Measurements from ENCODE around the gene PTPRB. TPM values are rescaled to one million over a fixed set of nuclear protein-coding genes. Genes with fewer than 3 reads are reported as not detected.

PTPRB gene
- total RNA-seq, 1 experiment from 2014 or later: 1.9 TPM

- no peak for DNase-seq
- no peak overlapping the region for H3K4me3 ChIP-seq
- no peaks in the 10 kb centered on the region for H4K20me1 ChIP-seq (ENCODE audit: insufficient read depth)
- BruUV-seq (replicated peaks): no TSS peak
- no peaks in the 10 kb centered on the region for H3K79me2 ChIP-seq (ENCODE audit: low read depth)
- no peaks in the 10 kb centered on the region for H3F3A ChIP-seq (ENCODE audit: insufficient read depth, low read depth)
- H3K36me3 ChIP-seq (ENCODE audit: low read depth): no peaks in the 10 kb centered on the region
- no peaks in the 10 kb centered on the region for H3K9me2 ChIP-seq (ENCODE audit: insufficient read depth)
- no peak overlapping the region for H3K27ac ChIP-seq
- no peaks in the 10 kb centered on the region for H3K9me3 ChIP-seq (ENCODE audit: insufficient read depth, low read depth)
- H3K4me1 ChIP-seq (replicated peaks; ENCODE audit: insufficient read depth): peaks cover 11% of the 10 kb centered on the region; the same call in 1 of the 2 replicates
- no peak for TF ChIP-seq CTCF (conservative IDR thresholded peaks at IDR 0.05)
- TF ChIP-seq EZH2 (IDR thresholded peaks at IDR 0.05; ENCODE audit: low read depth): no peak
- POLR2A ChIA-PET (ENCODE audit: unreplicated experiment): no interaction called here
- no peaks in the 10 kb centered on the region for H3K27me3 ChIP-seq (ENCODE audit: insufficient read depth, low read depth)
- intact Hi-C loops (cut with micrococcal nuclease; ENCODE audit: unreplicated experiment): no loop called here
- CTCF ChIA-PET: no interaction called here
- no peak overlapping the region for H3K4me2 ChIP-seq
- H2AFZ ChIP-seq: no peak overlapping the region
Observed at GRCh38 chr12:70604662-70605061, 32.6 kb downstream of the PTPRB start.

- Histone ChIP-seq H3K4me1 (replicated peaks; ENCODE audit: insufficient read depth) (0 out of 2 replicates have a peak, but pooled peaks cover 5% of the 10 kb centered on the region), H4K20me1 (ENCODE audit: insufficient read depth) (no peaks in the 10 kb centered on the region), H3K9me2 (ENCODE audit: insufficient read depth) (no peaks in the 10 kb centered on the region), H2AFZ (no peak overlapping the region), H3K9me3 (ENCODE audit: insufficient read depth, low read depth) (no peaks in the 10 kb centered on the region), H3K4me3 (no peak overlapping the region), H3K79me2 (ENCODE audit: low read depth) (no peaks in the 10 kb centered on the region), H3K36me3 (ENCODE audit: low read depth) (no peaks in the 10 kb centered on the region), H3K4me2 (no peak overlapping the region), H3K27me3 (ENCODE audit: insufficient read depth, low read depth) (no peaks in the 10 kb centered on the region), H3K27ac (no peak overlapping the region), H3F3A (ENCODE audit: insufficient read depth, low read depth) (no peaks in the 10 kb centered on the region)
- peak in 1 of 2 experiments; percentile 35 for DNase-seq
- ChIA-PET CTCF (no interaction called here), POLR2A (ENCODE audit: unreplicated experiment) (no interaction called here)
- no peak for TF ChIP-seq EZH2 (IDR thresholded peaks at IDR 0.05; ENCODE audit: low read depth)
- TF ChIP-seq CTCF (conservative IDR thresholded peaks at IDR 0.05): no peak
- BruUV-seq (replicated peaks): no TSS peak
- intact Hi-C loops (cut with micrococcal nuclease; ENCODE audit: unreplicated experiment): no loop called here
Observed at GRCh38 chr12:70603044-70603443, 34.2 kb downstream of the PTPRB start.

GRCh38 chr12:70598467-70599193 is 38.6 kb downstream of the PTPRB start:
- H3K36me3 ChIP-seq (ENCODE audit: low read depth): no peaks in the 10 kb centered on the region
- ChIA-PET POLR2A (ENCODE audit: unreplicated experiment) (no interaction called here), CTCF (no interaction called here)
- BruUV-seq (replicated peaks): no TSS peak
- H3K79me2 ChIP-seq (ENCODE audit: low read depth): no peaks in the 10 kb centered on the region
- no peaks in the 10 kb centered on the region for H3K9me2 ChIP-seq (ENCODE audit: insufficient read depth)
- H3K27me3 ChIP-seq (ENCODE audit: insufficient read depth, low read depth): no peaks in the 10 kb centered on the region
- no peak overlapping the region for H2AFZ ChIP-seq
- TF ChIP-seq EZH2 (IDR thresholded peaks at IDR 0.05; ENCODE audit: low read depth) (no peak), CTCF (conservative IDR thresholded peaks at IDR 0.05) (no peak)
- H3K27ac ChIP-seq: no peak overlapping the region
- no peak overlapping the region for H3K4me3 ChIP-seq
- no peaks in the 10 kb centered on the region for H3F3A ChIP-seq (ENCODE audit: insufficient read depth, low read depth)
- H3K4me1 ChIP-seq (replicated peaks; ENCODE audit: insufficient read depth): 0 out of 2 replicates have a peak, but pooled peaks cover 5% of the 10 kb centered on the region
- H3K4me2 ChIP-seq: no peak overlapping the region
- no peaks in the 10 kb centered on the region for H3K9me3 ChIP-seq (ENCODE audit: insufficient read depth, low read depth)
- no peaks in the 10 kb centered on the region for H4K20me1 ChIP-seq (ENCODE audit: insufficient read depth)
- DNase-seq: no peak
- intact Hi-C loops (cut with micrococcal nuclease; ENCODE audit: unreplicated experiment): no loop called here

Data from PC-9 (cell line).